ENCODE measurements around the gene SEMA3E. TPM values are rescaled to one million over a fixed set of nuclear protein-coding genes. Genes with fewer than 3 reads are reported as not detected.

Gene SEMA3E
- total RNA-seq, 4 donors from 2014 or later = 1.0 to 2.2 (median 2.0) TPM

GRCh38 chr7:83502636-83503035, 146.3 kb downstream of the SEMA3E start:
- TF ChIP-seq EP300 (IDR thresholded peaks at IDR 0.05) (no peak), POLR2AphosphoS5 (IDR thresholded peaks at IDR 0.05) (no peak), CTCF (IDR thresholded peaks at IDR 0.05) (no peak), POLR2A (IDR thresholded peaks at IDR 0.05) (no peak)
- 88% methylated on average over 2 of the region's 2 CpGs for WGBS
- H3K4me1 ChIP-seq = no peaks in the 10 kb centered on the region
- H3K27ac ChIP-seq = no peak overlapping the region
- no peaks in the 10 kb centered on the region for H3K27me3 ChIP-seq
- H3K4me3 ChIP-seq = no peak overlapping the region
- no peaks in the 10 kb centered on the region for H3K36me3 ChIP-seq
- DNase-seq (ENCODE audit: low spot score in 2 of 2) = no peak
- no peaks in the 10 kb centered on the region for H3K9me3 ChIP-seq

- Histone ChIP-seq H3K27ac (no peak overlapping the region), H3K4me3 (no peak overlapping the region), H3K9me3 (no peaks in the 10 kb centered on the region), H3K27me3 (no peaks in the 10 kb centered on the region), H3K36me3 (no peaks in the 10 kb centered on the region), H3K4me1 (peaks cover 5% of the 10 kb centered on the region)
- 74% methylated on average over 2 of the region's 2 CpGs for WGBS
- no peak for DNase-seq (ENCODE audit: low spot score in 2 of 2)
- TF ChIP-seq POLR2A (IDR thresholded peaks at IDR 0.05) (no peak), POLR2AphosphoS5 (IDR thresholded peaks at IDR 0.05) (no peak), CTCF (IDR thresholded peaks at IDR 0.05) (no peak), EP300 (IDR thresholded peaks at IDR 0.05) (no peak)
Measured at GRCh38 chr7:83494683-83495082, 154.3 kb downstream of the SEMA3E start.

DNA sequence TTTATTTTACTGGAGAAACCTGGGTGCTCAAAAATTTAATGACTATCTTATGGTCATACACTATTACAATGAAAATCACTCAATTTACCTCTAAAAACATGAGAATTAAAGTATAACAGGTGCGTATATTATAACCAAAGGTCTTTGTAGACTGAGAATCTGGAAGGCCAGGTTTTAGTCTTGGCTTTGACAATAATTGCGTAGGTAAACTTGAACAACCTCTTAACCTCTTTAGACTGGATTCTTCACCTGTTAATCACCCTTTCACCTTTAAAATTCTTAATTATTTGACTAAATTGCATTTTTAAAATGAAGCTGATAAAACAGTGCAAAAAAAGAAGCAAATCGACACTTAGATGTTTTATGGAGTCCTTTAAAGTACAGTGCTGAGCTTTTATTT, 156.1 kb downstream of the SEMA3E start:
- Histone ChIP-seq H3K27me3 (no peaks in the 10 kb centered on the region), H3K36me3 (no peaks in the 10 kb centered on the region), H3K9me3 (no peaks in the 10 kb centered on the region), H3K4me3 (no peak overlapping the region), H3K27ac (no peak overlapping the region), H3K4me1 (peaks cover 5% of the 10 kb centered on the region)
- no peak for DNase-seq (ENCODE audit: low spot score in 2 of 2)
- 47% methylated on average over 3 of the region's 3 CpGs for WGBS
- TF ChIP-seq POLR2AphosphoS5 (IDR thresholded peaks at IDR 0.05) (no peak), POLR2A (IDR thresholded peaks at IDR 0.05) (no peak), EP300 (IDR thresholded peaks at IDR 0.05) (no peak), CTCF (IDR thresholded peaks at IDR 0.05) (no peak)

GRCh38 chr7:83487801-83488200, 161.1 kb downstream of the SEMA3E start:
- 52% methylated on average over 2 of the region's 2 CpGs for WGBS

GRCh38 chr7:83486957-83487356, 162.0 kb downstream of the SEMA3E start:
- WGBS = 53% methylated on average over 2 of the region's 2 CpGs
- DNase-seq (ENCODE audit: low spot score in 2 of 2) = no peak
- Histone ChIP-seq H3K4me3 (no peak overlapping the region), H3K27ac (no peak overlapping the region), H3K27me3 (no peaks in the 10 kb centered on the region), H3K9me3 (no peaks in the 10 kb centered on the region), H3K36me3 (no peaks in the 10 kb centered on the region), H3K4me1 (peaks cover 10% of the 10 kb centered on the region)
- TF ChIP-seq CTCF (IDR thresholded peaks at IDR 0.05) = no peak
- no peak for TF ChIP-seq POLR2A (IDR thresholded peaks at IDR 0.05)
- TF ChIP-seq EP300 (IDR thresholded peaks at IDR 0.05) = no peak
- no peak for TF ChIP-seq POLR2AphosphoS5 (IDR thresholded peaks at IDR 0.05)

More at GRCh38 chr7:83487801-83488200, 161.1 kb downstream of the SEMA3E start:
- H3K4me1 ChIP-seq = peaks cover 10% of the 10 kb centered on the region
- H3K9me3 ChIP-seq = no peaks in the 10 kb centered on the region
- no peak overlapping the region for H3K27ac ChIP-seq
- no peak overlapping the region for H3K4me3 ChIP-seq
- no peaks in the 10 kb centered on the region for H3K36me3 ChIP-seq
- DNase-seq (ENCODE audit: low spot score in 2 of 2) = no peak
- H3K27me3 ChIP-seq = no peaks in the 10 kb centered on the region
- TF ChIP-seq EP300 (IDR thresholded peaks at IDR 0.05) (no peak), POLR2A (IDR thresholded peaks at IDR 0.05) (no peak), CTCF (IDR thresholded peaks at IDR 0.05) (no peak), POLR2AphosphoS5 (IDR thresholded peaks at IDR 0.05) (no peak)

All from suprapubic skin (tissue), 4 donors.